DLD1 (cell line): ENCODE results near the gene NAALADL2.
"Not testable (repeated sequence)": the region's sequence is repeated elsewhere in the genome, so short reads cannot be mapped to it uniquely, and the experiment has no call there.

Experiments used
- in situ Hi-C: cut with HindIII; loops from 2 replicates; pipeline ENCODE4 v1.10.0; 2017; ENCODE audit warnings: low sequenced_read_pairs

NAALADL2 gene

DNA sequence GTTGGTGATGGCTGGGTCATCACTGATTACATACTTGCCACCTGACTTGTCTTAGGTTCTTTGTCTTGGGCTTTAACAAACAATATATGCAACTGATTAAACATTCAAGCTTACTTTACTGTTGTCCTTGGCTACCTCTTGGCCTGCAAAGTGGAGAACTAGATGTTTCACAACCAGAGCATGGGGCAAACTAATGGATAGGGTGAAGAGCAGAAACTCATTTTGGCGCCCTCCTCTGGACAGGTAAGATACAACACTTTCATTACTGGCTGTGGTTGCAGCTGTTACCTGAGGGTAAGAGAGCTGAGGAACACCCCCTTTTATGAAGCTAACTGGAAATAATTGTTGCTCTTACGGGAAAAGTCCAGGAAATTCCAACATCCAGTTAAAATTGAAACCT lies 262.1 kb downstream of the NAALADL2 start:
- in situ Hi-C loops = no loop called here

DNA sequence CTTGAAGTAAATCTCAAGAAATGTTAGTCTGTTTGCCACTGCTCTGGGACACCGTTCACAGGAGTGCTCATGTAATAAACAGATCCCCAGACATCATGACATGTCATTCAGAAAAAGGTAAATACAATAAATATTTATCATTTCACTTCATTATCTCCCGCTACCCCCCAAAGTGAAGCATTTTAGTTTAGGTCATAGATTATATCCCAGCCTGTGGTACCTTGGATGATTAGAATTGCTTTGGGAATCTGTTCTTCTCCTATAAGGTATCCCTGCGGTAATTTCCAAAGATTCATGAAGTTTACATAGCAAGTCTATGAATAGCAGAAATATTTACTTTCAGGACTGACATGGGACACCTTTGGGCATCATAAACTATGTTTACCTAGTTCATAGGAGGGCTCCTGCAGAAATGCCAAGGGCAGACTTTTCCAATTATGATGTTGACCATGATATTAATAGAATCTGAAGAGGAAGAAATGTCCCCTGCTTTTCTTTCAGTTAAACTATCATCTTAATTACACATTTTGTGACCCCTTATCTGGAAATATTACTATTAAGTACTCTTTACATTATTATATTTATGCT lies 268.0 kb downstream of the NAALADL2 start:
- in situ Hi-C loops = no loop called here

DNA sequence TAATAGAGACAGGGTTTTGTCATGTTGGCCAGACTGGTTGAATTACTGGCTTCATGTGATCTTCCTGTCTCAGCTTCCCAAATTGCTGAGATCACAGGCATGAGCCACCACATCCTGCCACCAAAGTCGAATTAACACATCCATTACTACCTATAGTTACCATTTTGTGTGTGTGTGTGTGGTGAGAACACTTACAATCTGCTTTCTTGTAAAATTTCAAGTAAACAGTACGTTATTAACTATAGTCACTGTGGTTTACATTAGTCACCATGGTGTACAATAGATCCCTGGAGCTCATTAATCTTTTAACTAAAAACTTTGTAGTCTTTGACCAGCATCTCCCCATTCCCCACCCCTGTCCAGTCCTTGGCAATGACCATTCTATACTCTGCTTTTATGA lies 270.0 kb downstream of the NAALADL2 start:
- in situ Hi-C loops = no loop called here

- in situ Hi-C loops = no loop called here
Measured at GRCh38 chr3:175129571-175129970, 270.4 kb downstream of the NAALADL2 start.

- in situ Hi-C loops = not testable (repeated sequence)
Measured at GRCh38 chr3:175131866-175132265, 272.7 kb downstream of the NAALADL2 start.

DNA sequence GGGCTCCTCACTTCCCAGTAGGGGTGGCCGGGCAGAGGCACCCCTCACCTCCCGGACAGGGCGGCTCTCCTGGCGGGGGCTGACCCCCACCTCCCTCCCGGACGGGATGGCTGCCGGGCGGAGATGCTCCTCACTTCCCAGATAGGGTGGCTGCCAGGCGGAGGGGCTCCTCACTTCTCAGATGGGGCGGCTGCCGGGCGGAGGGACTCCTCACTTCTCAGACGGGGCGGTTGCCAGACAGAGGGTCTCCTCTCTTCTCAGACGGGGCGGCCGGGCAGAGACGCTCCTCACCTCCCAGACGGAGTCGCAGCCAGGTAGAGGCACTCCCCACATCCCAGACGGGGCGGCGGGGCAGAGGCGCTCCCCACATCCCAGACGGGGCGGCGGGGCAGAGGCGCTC lies 273.6 kb downstream of the NAALADL2 start:
- in situ Hi-C loops = not testable (repeated sequence)

DNA sequence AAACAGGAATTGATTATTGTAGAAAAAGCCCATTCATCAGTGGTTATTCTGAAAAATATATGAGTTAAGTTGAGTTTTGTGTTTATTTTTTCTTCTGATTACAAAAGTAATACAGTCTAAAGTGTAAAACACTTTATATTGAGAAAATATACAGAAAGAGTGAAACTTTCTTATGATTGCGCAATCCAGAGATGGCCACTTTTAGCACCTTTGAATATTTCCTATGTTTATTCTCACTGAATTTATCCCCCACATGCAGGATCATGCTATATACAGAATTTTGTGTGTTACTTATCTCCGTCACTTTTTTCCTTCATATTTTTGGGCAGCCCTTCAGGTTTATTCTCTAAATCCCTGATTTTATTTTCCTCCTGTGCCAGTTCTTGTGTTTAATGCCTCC lies 285.2 kb downstream of the NAALADL2 start:
- in situ Hi-C loops = no loop called here

DNA sequence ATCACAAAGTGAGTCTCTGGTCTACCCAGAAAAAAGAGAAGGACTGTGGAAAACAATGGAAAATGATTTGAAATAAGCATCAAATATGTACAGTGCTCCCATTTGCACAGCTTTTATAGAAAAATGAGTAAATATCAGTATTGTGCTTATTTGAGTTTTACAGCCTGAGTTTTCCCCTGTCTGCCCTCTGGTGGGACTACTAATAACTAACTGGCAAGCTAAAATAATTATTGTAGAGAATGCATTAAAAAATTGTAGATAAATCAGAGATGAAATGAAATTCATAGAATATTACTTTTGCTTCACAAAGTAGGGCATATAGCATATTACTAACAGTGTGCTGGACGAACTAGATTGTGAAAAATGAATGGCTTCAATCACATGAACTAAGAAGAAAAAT lies 287.1 kb downstream of the NAALADL2 start:
- in situ Hi-C loops = no loop called here

DNA sequence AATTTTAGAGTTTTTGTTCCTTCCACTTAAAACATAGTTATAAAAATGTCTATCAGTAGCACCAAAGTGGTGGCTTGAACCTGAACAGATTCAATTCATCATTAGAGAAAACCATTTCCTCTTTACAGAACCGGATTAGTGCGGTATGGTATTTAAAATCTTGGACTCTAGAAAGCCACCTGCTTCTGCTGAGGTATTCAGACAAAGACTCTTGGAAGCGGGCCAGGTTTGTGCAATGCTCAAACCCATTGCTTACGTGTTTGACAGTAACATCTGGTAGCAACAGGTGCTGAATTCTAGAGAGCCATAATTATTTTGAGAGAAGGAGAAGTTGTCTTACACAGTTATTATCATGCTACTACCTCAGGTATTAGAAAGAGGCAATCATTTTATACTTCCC lies 290.5 kb downstream of the NAALADL2 start:
- in situ Hi-C loops = no loop called here

DNA sequence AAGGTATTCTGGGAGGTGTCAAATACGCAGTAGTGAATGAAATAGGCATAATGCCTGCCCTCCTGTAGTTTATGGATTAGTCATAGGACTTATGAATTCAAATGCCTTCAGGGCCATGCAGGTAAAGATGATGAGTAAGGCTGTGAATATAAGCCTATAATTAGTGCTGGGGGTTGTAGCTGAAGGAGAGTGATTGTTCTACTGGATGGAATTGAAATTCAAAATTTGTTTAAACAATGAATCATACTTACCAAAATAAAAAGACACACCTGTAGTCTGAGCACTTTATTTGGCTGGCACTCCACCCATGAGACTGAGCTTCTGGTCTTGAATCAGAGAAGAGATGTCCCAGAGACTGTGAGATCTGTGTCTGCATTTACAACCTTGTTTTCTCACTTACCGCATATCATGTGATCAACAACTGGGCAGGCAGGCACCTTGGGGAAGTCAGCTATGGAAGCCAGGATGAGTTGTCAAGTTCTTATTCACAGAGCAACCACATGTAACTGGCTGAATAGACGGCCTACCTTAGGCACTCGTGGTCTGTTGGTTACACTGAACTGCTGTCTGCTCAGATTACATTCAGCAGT lies 291.8 kb downstream of the NAALADL2 start:
- in situ Hi-C loops = no loop called here

DNA sequence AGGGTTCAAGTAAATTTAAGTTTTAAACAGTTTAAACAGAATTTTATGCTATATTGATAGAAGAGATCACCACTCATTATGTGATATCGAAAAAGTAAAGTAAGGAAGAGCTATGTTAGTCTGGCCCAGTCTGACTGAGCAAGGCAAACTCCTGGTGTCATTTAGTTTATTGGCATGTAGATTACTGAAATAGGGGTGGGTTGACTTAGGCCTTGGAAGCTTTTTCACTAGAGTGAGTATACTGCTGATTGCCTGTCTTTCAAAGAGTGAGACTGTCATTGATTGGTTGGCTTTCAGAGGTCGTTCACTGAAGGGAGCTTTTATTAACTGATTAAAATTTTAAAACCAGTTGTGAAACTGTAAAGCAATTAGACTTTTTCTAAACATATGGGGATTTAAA lies 294.5 kb downstream of the NAALADL2 start:
- in situ Hi-C loops = no loop called here

DNA sequence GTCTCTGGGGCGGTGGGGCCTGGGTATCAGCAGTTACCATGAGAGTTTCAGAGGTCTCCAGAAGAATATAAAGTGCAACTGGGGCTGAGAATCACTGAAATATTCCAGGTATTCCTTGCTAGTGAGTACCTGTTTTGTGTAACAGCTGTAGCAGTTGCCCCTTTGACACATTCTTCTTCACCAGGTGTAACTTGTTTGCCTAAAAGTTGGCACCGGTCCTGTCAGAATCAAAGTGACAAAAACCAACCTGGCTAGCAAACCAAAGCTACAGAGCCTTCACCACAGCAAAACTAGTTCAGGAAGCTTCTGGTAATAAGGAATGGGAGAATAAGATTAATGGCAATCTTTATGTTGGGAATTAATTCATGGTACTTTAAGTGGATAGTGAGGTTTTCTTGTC lies 296.0 kb downstream of the NAALADL2 start:
- in situ Hi-C loops = no loop called here

GRCh38 chr3:175159202-175159601 lies 300.1 kb downstream of the NAALADL2 start:
- in situ Hi-C loops = no loop called here

DNA sequence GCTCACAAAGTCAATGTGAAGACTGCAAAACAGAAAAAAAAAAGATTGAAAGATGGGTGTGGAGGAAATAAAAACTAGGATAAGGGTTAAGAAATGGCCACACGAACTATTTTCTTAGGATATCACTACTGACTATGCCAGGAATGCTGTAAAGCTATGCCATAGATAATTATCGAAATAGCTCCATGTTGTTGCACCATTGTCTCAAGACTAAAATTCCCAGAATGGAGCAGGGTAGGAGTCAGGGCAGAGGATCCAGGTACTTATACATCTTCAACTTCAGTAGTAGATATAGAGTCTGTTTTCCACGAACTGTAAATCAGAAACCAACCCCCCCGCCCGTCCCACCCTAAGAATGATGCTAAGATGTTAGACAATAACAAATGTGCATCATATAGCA lies 302.2 kb downstream of the NAALADL2 start:
- in situ Hi-C loops = no loop called here

DNA sequence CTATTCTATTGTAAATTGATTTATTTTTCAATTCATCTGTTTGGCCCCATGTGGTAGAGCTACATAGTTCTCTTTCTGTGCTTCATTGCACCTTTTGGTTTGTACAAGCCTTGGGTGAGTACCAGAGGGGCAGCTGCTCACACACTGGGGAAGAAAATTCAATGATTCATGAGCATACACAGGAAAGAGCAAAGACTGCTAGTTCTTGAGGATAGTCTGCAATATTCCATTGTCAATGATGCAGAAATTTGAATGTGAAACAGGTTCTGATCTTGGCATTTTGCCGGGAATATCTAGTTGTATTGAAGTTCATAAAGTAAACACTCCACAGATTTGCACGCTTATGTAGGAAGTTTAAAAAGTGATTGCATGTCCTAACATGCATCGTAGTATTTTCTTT lies 304.6 kb downstream of the NAALADL2 start:
- in situ Hi-C loops = no loop called here

DNA sequence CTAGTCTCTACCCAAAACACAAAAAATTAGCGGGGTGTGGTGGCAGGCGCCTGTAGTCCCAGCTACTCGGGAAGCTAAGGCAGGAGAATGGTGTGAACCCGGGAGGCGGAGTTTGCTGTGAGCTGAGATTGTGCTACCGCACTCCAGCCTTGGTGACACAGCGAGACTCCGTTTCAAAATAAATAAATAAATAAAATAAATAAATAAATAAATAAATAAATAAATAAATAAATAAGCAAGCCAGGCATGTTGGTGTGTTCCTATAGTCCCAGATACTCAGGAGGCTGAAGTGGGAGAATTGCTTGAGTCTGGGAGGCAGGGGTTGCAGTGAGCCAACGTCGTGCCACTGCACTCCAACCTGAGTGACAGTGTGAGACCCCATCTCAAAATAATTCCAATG lies 314.0 kb downstream of the NAALADL2 start:
- in situ Hi-C loops = not testable (repeated sequence)

GRCh38 chr3:175176556-175176955 lies 317.4 kb downstream of the NAALADL2 start:
- in situ Hi-C loops = no loop called here

DNA sequence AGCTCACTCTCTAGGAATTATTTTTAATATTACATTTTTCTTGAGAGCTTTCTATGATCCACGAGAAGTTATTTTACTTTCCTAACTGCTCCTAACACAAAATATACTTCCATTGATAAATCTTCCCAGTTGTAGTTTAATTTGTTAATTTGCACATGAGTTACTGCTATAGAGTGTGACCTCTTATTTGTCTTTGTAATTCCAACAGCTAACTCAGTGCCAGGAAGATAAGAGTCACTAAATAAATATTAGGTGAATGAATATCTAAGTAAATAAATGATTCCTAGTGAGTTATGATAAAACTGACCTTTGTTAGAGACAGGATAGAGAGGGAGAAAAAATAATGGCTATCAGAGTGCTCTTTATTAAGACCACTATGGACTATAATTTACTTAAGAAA lies 319.9 kb downstream of the NAALADL2 start:
- in situ Hi-C loops = no loop called here

DNA sequence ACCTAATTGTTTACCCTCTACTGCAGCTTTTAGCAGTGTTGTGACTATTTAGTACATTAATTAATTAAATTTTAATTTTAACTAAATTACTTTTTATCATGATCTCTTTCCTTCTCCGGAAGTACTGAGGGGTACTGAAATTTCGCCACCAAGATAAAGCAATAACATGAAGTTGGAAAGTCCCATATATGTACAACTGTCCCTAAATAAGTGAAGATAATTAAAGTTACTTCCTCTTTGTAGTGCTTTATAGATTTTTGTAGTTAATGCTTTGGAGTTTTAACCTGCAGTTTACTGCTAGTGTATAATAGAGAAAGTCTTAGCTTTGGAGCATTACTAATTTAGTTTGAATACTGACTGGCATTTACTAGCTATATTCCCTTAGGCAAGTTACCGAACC lies 325.3 kb downstream of the NAALADL2 start:
- in situ Hi-C loops = no loop called here

DNA sequence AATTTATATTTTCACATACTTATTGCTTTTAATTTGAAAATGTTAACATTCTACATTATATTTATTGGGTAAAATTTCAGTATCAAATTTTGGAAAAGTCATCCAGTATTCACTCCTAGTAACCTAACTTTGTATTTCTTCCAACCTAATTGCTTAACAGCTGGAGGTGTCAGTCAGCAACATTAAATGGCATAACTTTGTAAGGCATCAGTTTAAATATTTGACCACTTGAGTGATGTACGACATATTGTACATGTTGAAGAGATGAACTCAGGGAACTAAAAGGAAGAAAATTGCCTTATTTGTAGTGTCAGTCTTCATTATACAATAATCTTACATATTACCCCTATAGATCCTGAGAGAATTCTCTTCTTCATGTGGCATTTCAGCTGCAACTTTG lies 326.8 kb downstream of the NAALADL2 start:
- in situ Hi-C loops = no loop called here

DNA sequence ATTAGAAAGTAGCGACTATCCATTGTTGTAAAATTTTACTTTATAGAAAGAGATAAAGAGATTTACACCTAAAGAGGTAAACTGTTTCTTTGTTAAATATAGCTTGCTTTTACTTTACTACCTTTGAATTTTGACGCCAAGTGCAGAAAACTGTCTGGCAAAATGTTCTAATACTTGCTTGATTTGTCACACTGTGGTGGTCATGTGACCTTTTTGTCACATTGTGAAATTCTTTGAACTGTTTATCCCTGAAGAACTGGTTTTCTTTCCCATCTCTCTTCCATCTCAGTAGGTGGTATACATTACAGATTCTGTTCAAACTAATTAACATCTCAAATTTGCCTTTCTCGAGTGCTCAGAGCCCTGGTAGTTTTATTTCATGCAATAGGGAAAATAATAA lies 327.4 kb downstream of the NAALADL2 start:
- in situ Hi-C loops = no loop called here

DNA sequence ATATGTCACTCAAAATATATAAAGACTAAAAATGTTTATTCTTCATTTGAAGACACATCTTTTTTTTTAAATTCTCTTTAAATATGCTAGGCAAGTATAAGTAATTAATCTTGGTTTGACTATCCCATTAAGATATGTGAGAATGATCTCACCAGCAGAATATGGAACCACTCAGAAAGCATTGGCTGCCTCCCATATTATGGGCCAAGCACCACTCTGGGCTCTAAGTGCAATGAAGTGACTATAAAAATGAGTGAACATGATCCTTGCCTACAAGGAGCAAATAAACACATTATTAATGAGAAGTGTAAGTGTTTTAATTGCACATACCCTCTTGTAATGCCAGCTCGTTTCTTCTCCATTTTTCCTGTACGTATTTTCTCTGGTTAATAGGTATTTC lies 328.5 kb downstream of the NAALADL2 start:
- in situ Hi-C loops = no loop called here

DNA sequence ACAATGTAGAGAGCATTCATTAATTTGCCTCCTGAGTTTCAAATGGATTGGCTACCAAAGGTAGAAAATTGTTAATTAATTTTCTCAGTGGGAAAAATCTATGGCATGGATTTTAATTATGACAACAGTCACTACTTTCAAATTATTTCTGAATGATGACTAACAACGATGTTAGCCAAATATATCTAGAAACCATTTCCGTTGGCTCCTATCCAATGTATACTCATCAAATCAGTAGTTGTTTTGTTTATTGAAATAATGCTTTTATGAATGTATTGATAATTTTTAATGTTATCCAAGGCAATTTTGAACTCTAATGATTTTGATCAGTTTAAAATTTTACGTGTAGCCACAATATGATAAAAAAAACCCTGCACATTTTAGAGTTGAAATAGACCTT lies 333.4 kb downstream of the NAALADL2 start:
- in situ Hi-C loops = no loop called here
